Ovary (tissue), 3 donors: ENCODE results near the gene MRPL10.

Source experiments
- CTCF ChIP-seq, 3 donors: fragments of 450-650 bp in 2 of 3; fragments of 200-600 bp in 1 of 3; IDR thresholded peaks; one replicate each; pipeline versions ENCODE4 v1.5.1 to v1.8.0; 2016 to 2022; ENCODE audit warnings: antibody characterized with exemption in 3 of 3, mild to moderate bottlenecking in 1 of 3
- EP300 ChIP-seq: sonication (generic); formaldehyde crosslinking; IDR thresholded peaks from one replicate; pipeline ENCODE4 v1.6.1; 2017; ENCODE audit warnings: antibody characterized with exemption
- POLR2A ChIP-seq: fragments of 450-650 bp; IDR thresholded peaks from one replicate; pipeline ENCODE4 v1.6.1; 2017; ENCODE audit warnings: antibody characterized with exemption, mild to moderate bottlenecking, moderate library complexity
- donor health status: DM: no; HTN: no; CAD: no.

GRCh38 chr17:47844814-47845715 lies 13.7 kb upstream of the MRPL10 start:
- TF ChIP-seq CTCF (IDR thresholded peaks at IDR 0.05) (no peak), POLR2A (no peak), EP300 (no peak)
